Neuron (in vitro differentiated cells): ENCODE results near the gene USP6NL.

Experiments
- H2AFZ ChIP-seq: one replicate; pipeline ENCODE4 v1.6.1; 2013; ENCODE audit warnings: low read depth, mild to moderate bottlenecking, inconsistent platforms, low read length, moderate library complexity
- H3K27me3 ChIP-seq: one replicate; pipeline ENCODE4 v1.6.1; 2013; ENCODE audit warnings: low read length; ENCODE audit not compliant: insufficient read depth
- H3K36me3 ChIP-seq: one replicate; pipeline ENCODE4 v1.6.1; 2013; ENCODE audit warnings: low read length; ENCODE audit not compliant: insufficient read depth
- H3K4me1 ChIP-seq: one replicate; pipeline ENCODE4 v1.6.1; 2013; ENCODE audit warnings: low read length; ENCODE audit not compliant: insufficient read depth
- H3K4me3 ChIP-seq: 2 replicates; pipeline ENCODE4 v1.5.1; 2013; ENCODE audit warnings: mild to moderate bottlenecking, low read length, moderate library complexity
- H3K9me3 ChIP-seq: one replicate; pipeline ENCODE4 v1.6.1; 2013; ENCODE audit warnings: low read length

Gene USP6NL

DNA sequence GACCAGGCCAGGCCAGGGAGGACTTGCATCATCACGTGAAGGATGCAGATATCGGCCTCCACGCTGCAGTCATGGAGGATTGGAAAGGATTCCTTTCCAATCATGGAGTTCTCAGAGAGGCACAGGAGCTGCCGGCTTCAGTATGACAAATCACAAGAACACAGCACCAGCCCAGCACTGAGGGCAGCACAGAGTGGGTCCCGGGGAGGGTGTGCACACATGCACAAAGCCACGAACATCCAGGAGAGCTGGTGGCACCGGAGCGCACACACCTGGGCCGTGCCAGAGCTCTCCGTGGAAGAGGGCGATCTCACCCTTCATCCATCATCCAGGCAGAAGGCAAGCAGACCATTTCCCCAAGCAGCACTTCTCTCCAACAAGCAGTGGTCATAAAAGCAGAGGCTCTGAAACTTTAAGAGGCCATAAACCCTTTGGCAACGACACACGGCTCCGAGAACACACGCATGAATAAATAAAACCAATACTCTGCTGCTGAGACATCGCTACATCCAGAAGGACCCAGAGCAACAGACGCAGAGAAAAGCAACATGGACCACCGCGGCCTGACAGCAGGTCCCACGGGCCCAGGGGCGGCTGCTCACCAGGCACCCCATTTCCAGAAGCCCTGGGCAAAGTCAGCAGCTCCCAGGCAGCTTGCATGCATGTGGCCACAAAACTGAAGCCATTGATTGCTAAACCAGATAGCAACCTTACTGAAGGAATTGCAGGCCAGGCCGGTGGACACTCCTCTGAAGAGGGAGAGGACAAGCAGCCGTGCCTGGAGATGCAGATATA is 180.8 kb downstream of the USP6NL start:
- Histone ChIP-seq H3K4me1 (peaks cover 3% of the 10 kb centered on the region), H3K9me3 (peaks cover 1% of the 10 kb centered on the region), H3K4me3 (no peak overlapping the region), H3K36me3 (no peaks in the 10 kb centered on the region), H2AFZ (no peak overlapping the region), H3K27me3 (no peaks in the 10 kb centered on the region)

DNA sequence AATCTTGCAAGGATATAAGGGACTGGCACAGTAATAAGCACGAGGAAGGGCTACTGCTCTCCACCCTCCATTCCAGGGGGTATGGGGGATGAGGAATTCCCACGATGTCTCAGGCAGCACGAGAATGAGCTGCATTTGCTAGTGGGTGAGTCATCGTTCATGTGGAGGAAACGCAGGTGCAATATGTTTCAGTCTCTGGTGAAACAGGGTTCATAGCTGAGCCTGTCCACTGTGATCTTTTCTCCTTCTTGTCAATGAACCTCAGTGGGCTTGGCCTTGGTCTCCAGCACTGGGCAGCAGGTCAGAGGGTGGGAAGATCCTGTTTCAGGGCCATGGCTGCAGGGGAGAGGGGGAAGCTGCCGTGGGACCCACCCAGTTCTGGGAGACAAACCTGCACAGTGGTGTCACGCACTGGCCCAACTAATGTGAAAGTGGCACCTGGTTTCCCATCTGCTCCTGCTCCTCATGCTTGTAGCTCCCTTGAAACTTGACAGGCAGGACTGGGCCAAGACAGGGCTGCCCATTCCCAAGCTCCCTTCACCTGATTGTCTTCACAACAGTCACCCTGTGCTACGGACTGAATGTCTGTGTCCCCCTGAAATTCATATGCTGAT is 181.9 kb downstream of the USP6NL start:
- H3K4me1 ChIP-seq: peaks cover 12% of the 10 kb centered on the region
- H3K36me3 ChIP-seq: no peaks in the 10 kb centered on the region
- no peaks in the 10 kb centered on the region for H3K27me3 ChIP-seq
- no peak overlapping the region for H2AFZ ChIP-seq
- peaks cover 1% of the 10 kb centered on the region for H3K9me3 ChIP-seq
- no peak overlapping the region for H3K4me3 ChIP-seq

- Histone ChIP-seq H3K27me3 (no peaks in the 10 kb centered on the region), H3K4me1 (peaks cover 15% of the 10 kb centered on the region), H3K36me3 (no peaks in the 10 kb centered on the region), H3K9me3 (peaks cover 1% of the 10 kb centered on the region), H2AFZ (peak overlapping the region; percentile 0), H3K4me3 (no peak overlapping the region)
These were observed 185.8 kb downstream of the USP6NL start for GRCh38 chr10:11425676-11426075.

GRCh38 chr10:11425296-11425610 is 186.2 kb downstream of the USP6NL start:
- H3K9me3 ChIP-seq: peaks cover 1% of the 10 kb centered on the region
- no peak overlapping the region for H3K4me3 ChIP-seq
- peak overlapping the region; percentile 0 for H2AFZ ChIP-seq
- H3K4me1 ChIP-seq: peaks cover 15% of the 10 kb centered on the region
- H3K27me3 ChIP-seq: no peaks in the 10 kb centered on the region
- H3K36me3 ChIP-seq: no peaks in the 10 kb centered on the region

GRCh38 chr10:11424456-11425295 is 186.8 kb downstream of the USP6NL start:
- peak overlapping the region; percentile 0 for H2AFZ ChIP-seq
- no peaks in the 10 kb centered on the region for H3K27me3 ChIP-seq
- H3K36me3 ChIP-seq: no peaks in the 10 kb centered on the region
- peaks cover 15% of the 10 kb centered on the region for H3K4me1 ChIP-seq
- peaks cover 1% of the 10 kb centered on the region for H3K9me3 ChIP-seq
- H3K4me3 ChIP-seq: no peak overlapping the region

DNA sequence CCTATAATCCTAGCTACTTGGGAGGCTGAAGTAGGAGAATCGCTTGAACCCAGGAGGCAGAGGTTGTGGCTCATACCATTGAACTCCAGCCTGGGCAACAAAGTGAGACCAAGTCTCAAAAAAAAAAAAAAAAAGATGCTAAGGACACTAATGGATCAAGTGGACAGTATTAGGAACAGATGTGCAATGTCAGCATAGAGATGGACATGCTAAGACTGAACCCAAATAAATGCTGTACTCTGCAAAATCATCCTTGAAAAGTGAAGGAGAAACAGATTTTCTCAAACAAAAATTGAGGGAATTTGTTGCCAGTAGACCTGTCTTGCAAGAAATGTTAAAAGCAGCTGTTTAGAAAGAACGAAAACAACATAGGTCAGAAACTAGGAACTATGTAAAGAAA is 194.5 kb downstream of the USP6NL start:
- H3K27me3 ChIP-seq: no peaks in the 10 kb centered on the region
- peaks cover 4% of the 10 kb centered on the region for H3K9me3 ChIP-seq
- no peak overlapping the region for H3K4me3 ChIP-seq
- H2AFZ ChIP-seq: no peak overlapping the region
- H3K36me3 ChIP-seq: no peaks in the 10 kb centered on the region
- peaks cover 12% of the 10 kb centered on the region for H3K4me1 ChIP-seq

DNA sequence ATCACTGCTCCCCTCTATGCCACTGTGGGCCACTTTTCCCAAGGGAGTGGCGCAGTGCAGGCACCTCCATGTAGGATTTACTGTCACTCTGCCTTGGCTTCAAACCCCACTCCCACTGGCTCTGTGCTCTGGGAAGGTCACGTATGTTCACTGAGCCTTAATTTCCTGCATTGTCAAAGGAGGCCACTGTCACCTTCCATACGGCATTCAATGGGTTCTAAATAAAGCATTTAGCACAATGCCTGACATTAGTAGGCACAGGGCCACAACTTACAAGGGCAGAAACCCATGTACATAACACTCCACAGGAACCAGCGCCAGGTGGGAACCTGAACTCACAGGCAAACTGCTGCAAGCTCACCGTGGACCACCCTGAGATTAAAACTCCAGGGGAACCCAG is 196.4 kb downstream of the USP6NL start:
- no peak overlapping the region for H3K4me3 ChIP-seq
- H3K9me3 ChIP-seq: peaks cover 4% of the 10 kb centered on the region
- H3K36me3 ChIP-seq: no peaks in the 10 kb centered on the region
- peak overlapping the region; percentile 28 for H2AFZ ChIP-seq
- peaks cover 12% of the 10 kb centered on the region for H3K4me1 ChIP-seq
- no peaks in the 10 kb centered on the region for H3K27me3 ChIP-seq

GRCh38 chr10:11414314-11415038 is 197.0 kb downstream of the USP6NL start:
- Histone ChIP-seq H3K27me3 (no peaks in the 10 kb centered on the region), H3K4me3 (no peak overlapping the region), H3K36me3 (no peaks in the 10 kb centered on the region), H2AFZ (peak overlapping the region; percentile 28), H3K4me1 (peaks cover 12% of the 10 kb centered on the region), H3K9me3 (peaks cover 4% of the 10 kb centered on the region)

GRCh38 chr10:11411926-11412545 is 199.4 kb downstream of the USP6NL start:
- Histone ChIP-seq H3K4me1 (peaks cover 12% of the 10 kb centered on the region), H3K9me3 (peaks cover 2% of the 10 kb centered on the region), H3K36me3 (no peaks in the 10 kb centered on the region), H3K4me3 (no peak overlapping the region), H3K27me3 (no peaks in the 10 kb centered on the region), H2AFZ (no peak overlapping the region)

DNA sequence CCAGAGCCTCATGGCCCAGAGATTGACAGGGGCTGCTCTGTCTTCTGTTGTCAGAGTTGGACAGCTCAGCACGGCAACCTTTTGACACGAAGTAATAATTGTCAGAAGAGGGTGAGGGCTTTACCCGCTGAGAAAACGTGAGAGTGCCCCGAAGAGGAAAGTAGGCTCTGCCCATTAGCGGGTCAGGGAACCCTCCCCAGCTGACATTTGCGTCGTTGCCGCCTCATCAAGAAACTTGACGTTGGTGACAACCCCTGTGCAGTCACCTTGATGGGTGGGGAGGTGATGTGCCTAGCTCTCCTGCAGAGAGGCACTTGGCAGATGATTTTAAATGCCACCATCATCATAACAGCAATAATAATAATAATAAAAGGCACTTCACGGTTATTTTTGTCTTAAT is 202.1 kb downstream of the USP6NL start:
- Histone ChIP-seq H3K9me3 (peaks cover 2% of the 10 kb centered on the region), H3K27me3 (no peaks in the 10 kb centered on the region), H3K4me1 (peaks cover 2% of the 10 kb centered on the region), H3K36me3 (no peaks in the 10 kb centered on the region), H2AFZ (no peak overlapping the region), H3K4me3 (no peak overlapping the region)

DNA sequence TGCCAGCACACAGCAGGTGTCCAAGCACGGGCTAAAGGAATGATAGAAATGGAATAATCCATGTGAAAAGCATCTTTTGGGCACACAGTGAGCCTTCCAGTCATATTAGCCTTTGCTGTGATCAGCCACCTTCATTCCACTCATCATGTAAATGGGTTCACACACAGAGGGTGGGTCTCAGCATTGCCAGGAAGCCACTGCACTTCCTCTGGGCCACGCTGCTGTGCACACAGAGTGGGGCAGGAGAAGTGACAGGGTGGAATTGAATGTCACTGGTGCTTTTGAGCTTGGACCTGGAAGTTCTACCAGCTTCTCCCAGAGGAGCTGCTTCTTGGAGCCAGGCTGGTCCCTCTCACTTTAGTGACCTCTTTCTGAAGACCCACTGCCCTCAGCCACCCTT is 203.5 kb downstream of the USP6NL start:
- H3K4me1 ChIP-seq: no peaks in the 10 kb centered on the region

DNA sequence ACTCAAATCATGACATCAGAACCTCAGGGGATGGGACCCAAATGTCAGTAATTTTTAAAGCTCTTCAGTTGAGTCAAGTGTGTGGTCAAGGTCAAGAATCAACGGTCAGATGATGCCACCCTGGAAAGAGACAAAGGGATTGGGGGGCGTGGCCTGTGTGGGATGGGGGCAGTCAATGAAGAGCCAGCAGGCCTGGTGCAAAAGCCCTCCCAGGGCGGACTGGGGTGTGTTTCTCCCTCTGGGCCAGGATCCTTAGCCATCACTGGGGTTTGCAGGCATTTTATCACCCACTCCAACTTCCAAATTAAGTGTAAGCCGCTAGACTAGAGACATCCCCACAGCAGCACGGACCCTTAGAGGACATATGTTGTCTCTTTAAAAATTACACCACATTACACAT is 204.7 kb downstream of the USP6NL start:
- no peak overlapping the region for H2AFZ ChIP-seq
- H3K9me3 ChIP-seq: no peaks in the 10 kb centered on the region
- no peaks in the 10 kb centered on the region for H3K36me3 ChIP-seq
- H3K4me3 ChIP-seq: no peak overlapping the region
- peaks cover 2% of the 10 kb centered on the region for H3K4me1 ChIP-seq
- H3K27me3 ChIP-seq: no peaks in the 10 kb centered on the region

More for the DNA sequence above, 203.5 kb downstream of the USP6NL start:
- Histone ChIP-seq H3K36me3 (no peaks in the 10 kb centered on the region), H3K9me3 (peaks cover 2% of the 10 kb centered on the region), H3K4me3 (no peak overlapping the region), H2AFZ (no peak overlapping the region), H3K27me3 (no peaks in the 10 kb centered on the region)
